KOPT-K1 (cell line): Measurements from ENCODE around the gene CD58.

Experiments used
- H3K27ac ChIP-seq: fragments of 200-600 bp; sonication (generic); 2 replicates; pipeline ENCODE4 v1.5.1; 2016; ENCODE audit warnings: antibody characterized with exemption, mild to moderate bottlenecking, low read depth, low read length; ENCODE audit not compliant: poor library complexity, severe bottlenecking
- H3K36me3 ChIP-seq: fragments of 200-600 bp; sonication (generic); 2 replicates; pipeline ENCODE4 v1.5.1; 2017; ENCODE audit warnings: antibody characterized with exemption, mild to moderate bottlenecking, low read length, moderate library complexity; ENCODE audit not compliant: insufficient read depth
- H3K9me3 ChIP-seq: fragments of 200-600 bp; sonication (generic); 2 replicates; pipeline ENCODE4 v1.5.1; 2017; ENCODE audit warnings: antibody characterized with exemption, low read length, mild to moderate bottlenecking; ENCODE audit not compliant: insufficient read depth, poor library complexity, severe bottlenecking

CD58 gene

DNA sequence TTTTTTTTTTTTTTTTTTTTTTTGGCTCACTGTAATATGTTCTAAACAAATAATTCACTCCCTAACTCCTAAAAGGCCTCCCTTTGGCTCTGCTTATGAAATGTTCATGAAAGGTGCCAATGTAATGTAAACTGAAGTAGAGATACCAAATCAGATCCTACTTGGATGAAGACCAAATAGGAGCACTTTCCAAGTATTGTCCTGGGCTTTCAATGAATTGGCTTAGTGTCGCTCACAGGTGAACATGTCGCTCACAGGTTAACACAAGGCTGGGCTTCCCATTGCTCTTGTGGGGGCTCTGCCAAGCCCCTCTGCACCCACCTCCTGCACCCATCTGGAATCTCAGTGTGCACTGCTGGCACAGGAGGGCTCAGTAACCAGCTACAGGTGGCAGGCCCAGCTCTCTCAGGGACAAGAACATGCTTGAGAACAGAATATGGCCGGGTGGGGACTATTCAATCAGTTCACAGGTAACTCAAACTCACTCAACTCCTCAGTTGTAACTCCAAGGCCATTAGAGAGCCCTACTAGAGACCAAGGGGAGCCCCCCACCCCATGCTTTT is 10.6 kb upstream of the CD58 start:
- H3K27ac ChIP-seq, result peak overlapping the region; percentile 54
- H3K36me3 ChIP-seq, result no peaks in the 10 kb centered on the region

GRCh38 chr1:116580446-116581322 is 9.9 kb upstream of the CD58 start:
- Histone ChIP-seq H3K27ac (peak overlapping the region; percentile 54), H3K36me3 (no peaks in the 10 kb centered on the region), H3K9me3 (no peaks in the 10 kb centered on the region)

More for the DNA sequence above, 10.6 kb upstream of the CD58 start:
- H3K9me3 ChIP-seq, result no peaks in the 10 kb centered on the region

DNA sequence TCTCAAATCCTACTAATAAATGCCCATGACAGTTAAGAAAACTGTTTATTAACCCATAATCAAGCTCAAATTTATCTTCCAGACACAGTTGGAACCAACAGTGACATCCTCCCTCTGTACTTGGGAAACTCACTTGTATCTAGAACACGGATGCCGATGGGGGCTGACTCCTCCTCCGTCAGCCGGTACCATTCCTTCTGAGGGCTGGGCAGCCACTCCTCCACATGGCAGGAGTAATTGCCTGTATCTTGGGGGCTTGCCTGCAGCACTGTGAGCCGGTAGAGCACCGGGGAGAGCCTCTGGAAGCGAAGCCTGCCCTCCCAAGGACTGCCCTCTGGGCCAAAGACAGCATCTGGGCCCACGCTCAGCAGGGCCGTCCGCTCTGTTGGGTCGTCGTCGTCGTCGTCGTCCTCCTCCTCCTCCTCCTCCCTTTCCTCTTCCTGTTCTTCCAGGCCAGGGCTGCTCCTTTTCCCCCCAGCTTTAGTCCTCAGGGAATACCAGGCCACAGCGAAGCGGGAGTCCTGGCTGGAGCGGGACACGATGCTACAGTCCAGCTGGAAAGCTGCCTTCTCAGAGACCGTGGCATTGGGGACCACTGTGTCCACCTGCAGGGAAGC is 8.5 kb upstream of the CD58 start:
- no peaks in the 10 kb centered on the region for H3K9me3 ChIP-seq
- no peak overlapping the region for H3K27ac ChIP-seq
- H3K36me3 ChIP-seq, result no peaks in the 10 kb centered on the region

GRCh38 chr1:116578581-116578980 is 7.8 kb upstream of the CD58 start:
- Histone ChIP-seq H3K27ac (no peak overlapping the region), H3K9me3 (no peaks in the 10 kb centered on the region), H3K36me3 (no peaks in the 10 kb centered on the region)

DNA sequence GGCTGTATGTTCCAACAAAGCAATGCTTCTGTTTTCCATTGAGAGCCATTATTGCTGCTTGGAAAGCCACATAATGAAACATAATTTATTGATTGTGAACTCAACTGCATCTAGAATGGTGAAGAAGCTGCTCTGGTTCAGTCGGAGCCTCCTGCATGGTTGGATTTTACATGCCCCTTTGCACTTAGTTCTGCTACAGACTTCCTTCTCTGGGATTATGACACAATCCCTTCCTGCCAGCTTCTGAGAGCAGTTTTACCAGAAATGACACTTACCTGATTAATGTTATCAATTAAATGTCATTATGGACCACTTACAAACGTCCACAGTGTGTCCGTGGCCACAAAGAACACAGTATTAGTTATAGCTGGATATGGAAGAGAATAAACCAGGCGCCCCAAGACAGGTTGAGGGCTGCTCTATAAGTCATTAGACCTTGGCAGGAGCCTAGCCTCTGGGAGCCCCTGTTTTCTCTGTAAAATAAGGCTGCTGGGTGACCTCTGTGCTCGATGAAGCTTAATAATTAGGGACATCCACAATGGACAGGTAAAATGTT is 7.0 kb upstream of the CD58 start:
- H3K9me3 ChIP-seq, result no peaks in the 10 kb centered on the region
- H3K36me3 ChIP-seq, result no peaks in the 10 kb centered on the region
- no peak overlapping the region for H3K27ac ChIP-seq

GRCh38 chr1:116574581-116575291 is 3.9 kb upstream of the CD58 start:
- Histone ChIP-seq H3K36me3 (no peaks in the 10 kb centered on the region), H3K9me3 (no peaks in the 10 kb centered on the region), H3K27ac (no peak overlapping the region)

DNA sequence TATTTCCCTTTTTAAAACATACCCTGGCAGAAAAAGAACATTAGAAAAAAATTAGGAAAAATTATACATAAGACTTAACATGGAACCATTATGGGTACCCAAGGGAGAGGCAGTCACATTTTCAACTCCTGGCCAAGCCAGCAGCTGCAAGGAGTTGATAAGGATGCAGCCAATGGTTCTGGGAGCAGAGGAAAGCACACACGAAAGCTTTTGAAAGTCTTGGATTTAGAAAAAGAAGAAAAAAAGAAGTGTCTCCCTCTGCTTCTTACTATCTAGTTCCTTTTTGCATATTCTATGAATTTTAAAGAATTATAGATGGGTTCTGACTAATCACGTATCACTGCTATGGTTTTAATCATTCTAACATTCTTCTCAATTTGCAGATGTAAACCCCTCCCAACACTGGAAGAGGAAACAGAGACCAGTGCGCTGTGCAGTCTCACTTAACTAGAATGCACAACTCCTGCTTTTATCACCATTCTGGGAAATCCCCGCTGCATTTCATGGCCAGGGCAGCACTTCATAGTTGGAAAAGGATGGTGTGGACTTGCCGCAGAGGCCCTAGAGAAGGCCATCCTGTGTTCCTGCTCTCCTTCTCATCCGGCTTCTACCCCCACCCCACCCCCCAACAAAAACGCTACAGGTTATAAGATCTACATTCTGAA is 2.7 kb upstream of the CD58 start:
- H3K9me3 ChIP-seq, result no peaks in the 10 kb centered on the region
- H3K36me3 ChIP-seq, result peaks cover 4% of the 10 kb centered on the region; the same call in 1 of the 2 replicates
- H3K27ac ChIP-seq, result no peak overlapping the region

DNA sequence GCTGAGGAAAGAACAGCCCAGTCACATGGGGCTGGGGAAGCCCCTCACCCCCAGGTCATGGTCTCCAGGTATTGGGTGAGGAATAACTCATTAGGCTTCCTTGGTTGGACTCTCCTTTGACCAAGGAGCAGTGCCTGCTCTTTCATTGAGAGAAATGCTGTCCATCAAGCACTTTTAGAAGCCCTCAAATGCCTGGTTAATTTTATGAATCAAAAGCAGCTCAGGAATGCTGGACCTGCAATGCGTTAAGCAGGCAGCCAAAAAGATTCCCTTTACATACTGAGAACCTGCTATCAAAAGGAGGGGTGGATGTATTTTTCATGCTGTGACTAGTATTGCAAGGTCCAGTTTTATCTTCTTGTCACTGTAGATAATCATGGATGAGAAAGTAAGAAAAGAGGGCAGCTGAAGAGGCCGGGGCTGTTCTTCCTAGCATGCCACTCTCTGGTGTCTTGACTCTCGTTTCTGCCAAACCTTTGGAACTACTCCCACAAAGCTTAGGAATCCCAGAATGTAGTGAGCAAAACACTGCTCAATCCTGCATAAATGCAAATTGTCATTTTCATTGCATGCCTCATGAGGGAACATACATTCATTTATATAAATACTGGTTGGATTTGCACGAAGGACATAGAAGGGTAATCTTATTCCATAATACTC is 2.1 kb upstream of the CD58 start:
- peaks cover 4% of the 10 kb centered on the region; the same call in 1 of the 2 replicates for H3K36me3 ChIP-seq
- H3K9me3 ChIP-seq, result no peaks in the 10 kb centered on the region
- H3K27ac ChIP-seq, result no peak overlapping the region

- no peaks in the 10 kb centered on the region for H3K9me3 ChIP-seq
- peaks cover 4% of the 10 kb centered on the region; the same call in 1 of the 2 replicates for H3K36me3 ChIP-seq
- no peak overlapping the region for H3K27ac ChIP-seq
Observed at GRCh38 chr1:116572099-116572498, 1.3 kb upstream of the CD58 start.

DNA sequence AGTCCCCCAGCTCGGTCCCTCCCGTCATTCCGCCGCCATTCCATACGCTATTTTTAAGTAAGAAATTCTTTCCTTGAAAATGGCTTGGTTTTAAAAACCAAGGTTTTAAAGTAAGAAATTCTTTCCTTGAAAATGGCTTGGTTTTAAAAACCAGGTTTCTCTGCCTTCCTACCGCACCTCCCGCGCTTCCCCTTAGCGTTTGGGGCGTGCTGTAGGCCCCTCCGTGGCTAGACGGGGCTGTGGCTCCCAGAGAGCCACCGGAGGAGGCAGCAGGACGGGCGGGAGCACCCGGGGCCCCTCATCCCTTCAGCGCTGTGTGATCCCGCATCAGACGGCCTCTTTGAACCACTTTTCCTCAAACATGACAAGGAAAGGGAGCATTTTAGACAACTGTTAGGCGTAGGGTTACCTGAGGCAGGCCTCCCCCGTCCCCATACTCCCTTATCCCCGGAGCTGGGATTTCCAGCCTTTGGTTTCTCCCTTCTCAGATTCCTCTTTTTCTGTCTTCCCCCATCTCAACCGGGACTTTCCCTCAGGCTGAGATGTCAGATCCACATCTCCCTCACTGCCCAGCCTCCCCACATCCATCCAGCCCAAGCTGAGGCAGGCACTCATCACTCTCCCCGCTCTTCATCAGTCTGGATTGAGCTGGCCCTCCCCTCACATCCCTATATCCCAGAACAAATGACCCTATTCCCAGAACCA is 541 bp upstream of the CD58 start:
- no peaks in the 10 kb centered on the region for H3K9me3 ChIP-seq
- peaks cover 6% of the 10 kb centered on the region; the same call in 1 of the 2 replicates for H3K36me3 ChIP-seq
- H3K27ac ChIP-seq, result peak overlapping the region; percentile 97

GRCh38 chr1:116569776-116570357 is 959 bp downstream of the CD58 start:
- peaks cover 12% of the 10 kb centered on the region for H3K9me3 ChIP-seq
- H3K27ac ChIP-seq, result peak overlapping the region; percentile 97
- H3K36me3 ChIP-seq, result peaks cover 20% of the 10 kb centered on the region

- Histone ChIP-seq H3K27ac (peak overlapping the region; percentile 97), H3K36me3 (peaks cover 25% of the 10 kb centered on the region), H3K9me3 (peaks cover 17% of the 10 kb centered on the region)
Observed at GRCh38 chr1:116569381-116569670, 1.5 kb downstream of the CD58 start.

DNA sequence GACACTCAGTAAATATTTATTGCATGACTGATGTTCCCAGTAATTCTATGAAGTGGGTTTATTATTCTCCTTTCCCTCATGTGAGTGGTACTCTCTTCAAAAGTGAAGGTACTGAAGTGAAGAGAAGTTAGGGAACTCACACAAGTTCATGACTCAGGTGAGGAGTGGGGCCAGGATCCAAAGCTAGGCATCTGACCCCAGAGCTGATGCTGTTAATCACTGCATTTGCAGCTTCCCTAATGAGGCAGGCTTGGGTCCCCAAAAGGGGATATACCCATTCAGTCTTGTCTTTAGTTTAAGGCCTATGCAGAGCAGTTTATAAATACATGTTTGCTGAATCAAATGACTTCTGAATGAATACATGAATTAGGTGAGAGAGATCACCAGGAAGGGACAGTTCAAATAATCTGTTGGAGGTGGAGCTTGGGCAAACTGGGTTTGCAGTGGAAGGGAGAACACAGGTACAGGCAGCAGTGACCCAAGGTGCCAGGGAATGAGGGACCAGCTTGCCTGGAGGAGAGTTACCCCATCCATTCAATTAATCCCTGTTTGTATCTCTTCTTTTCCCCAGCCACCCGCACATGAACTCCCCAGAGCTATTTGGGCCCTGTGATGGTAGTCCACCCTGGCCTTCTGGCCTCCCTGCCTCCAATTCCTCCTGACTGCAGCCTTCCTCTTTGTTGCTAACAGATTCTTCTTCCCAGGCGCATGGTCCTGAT is 2.0 kb downstream of the CD58 start:
- H3K9me3 ChIP-seq, result peaks cover 22% of the 10 kb centered on the region
- peak overlapping the region; percentile 97 for H3K27ac ChIP-seq
- H3K36me3 ChIP-seq, result peaks cover 30% of the 10 kb centered on the region
